GM04503 (cell line): Measurements from ENCODE around the gene A4GALT.
"Not testable (repeated sequence)": the region's sequence is repeated elsewhere in the genome, so short reads cannot be mapped to it uniquely, and the experiment has no call there.

Experiments
- DNase-seq: peaks from one replicate; pipeline ENCODE4 v3.0.0-alpha.2; 2012; ENCODE audit warnings: low read depth

The A4GALT gene, protein sequence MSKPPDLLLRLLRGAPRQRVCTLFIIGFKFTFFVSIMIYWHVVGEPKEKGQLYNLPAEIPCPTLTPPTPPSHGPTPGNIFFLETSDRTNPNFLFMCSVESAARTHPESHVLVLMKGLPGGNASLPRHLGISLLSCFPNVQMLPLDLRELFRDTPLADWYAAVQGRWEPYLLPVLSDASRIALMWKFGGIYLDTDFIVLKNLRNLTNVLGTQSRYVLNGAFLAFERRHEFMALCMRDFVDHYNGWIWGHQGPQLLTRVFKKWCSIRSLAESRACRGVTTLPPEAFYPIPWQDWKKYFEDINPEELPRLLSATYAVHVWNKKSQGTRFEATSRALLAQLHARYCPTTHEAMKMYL

DNA sequence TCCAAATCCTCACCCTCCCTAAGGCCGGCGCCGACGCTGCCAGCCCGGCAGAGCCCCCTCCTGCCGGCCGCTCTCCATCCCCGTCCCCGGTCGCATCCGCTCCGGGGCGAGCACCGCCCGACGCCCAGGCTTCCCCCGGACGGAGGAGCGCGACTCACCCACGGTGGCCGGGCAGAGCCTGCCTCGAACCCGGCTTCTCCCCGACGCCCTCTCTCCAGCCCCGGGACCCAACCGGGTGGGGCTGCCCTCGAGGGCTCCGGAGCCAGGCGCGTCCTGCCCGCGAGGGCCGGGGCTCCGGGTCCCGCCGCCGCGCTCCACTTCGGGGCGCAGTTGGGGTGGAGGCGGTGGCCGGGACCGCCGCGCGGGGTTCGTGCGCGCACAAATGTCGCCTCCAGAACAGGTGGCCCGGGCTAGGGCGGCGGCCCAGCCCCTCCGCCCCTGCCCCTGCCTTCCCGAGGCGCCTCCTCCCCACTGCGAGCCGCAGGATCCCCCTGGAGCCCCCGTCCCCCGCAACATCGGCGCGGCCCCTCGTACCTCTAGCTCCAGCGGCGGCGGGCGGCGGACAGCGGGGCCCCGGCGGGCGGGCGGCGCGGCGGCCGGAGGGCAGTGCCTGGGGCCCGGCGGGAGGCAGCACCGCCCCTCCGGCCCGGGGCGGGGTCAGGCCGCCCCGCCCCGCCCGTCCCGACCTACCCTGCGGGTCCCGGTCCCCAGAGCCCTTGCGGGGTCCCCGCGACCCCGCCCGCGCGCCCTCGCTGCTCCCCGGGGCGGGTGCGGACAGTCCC is at the start of gene A4GALT:
TSS of gene A4GALT (minus strand) at position 608 of the 782 bp plus-strand sequence. CDS start 26,919 bp downstream, outside the sequence.
- DNase-seq, result no peak

DNA sequence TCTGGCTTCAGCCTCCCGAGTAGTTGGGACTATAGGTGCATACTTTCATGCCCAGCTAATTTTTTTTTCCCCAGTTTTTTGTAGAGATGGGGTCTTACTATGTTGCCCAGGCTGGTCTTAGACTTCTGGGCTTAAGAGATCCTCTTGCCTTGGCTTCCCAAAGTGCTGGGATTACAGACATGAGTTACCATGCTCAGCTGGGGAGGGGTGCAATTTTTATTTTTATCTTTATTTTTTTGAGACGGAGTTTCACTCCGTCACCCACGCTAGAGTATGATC is 49.7 kb upstream of the A4GALT start:
- DNase-seq, result no peak

DNA sequence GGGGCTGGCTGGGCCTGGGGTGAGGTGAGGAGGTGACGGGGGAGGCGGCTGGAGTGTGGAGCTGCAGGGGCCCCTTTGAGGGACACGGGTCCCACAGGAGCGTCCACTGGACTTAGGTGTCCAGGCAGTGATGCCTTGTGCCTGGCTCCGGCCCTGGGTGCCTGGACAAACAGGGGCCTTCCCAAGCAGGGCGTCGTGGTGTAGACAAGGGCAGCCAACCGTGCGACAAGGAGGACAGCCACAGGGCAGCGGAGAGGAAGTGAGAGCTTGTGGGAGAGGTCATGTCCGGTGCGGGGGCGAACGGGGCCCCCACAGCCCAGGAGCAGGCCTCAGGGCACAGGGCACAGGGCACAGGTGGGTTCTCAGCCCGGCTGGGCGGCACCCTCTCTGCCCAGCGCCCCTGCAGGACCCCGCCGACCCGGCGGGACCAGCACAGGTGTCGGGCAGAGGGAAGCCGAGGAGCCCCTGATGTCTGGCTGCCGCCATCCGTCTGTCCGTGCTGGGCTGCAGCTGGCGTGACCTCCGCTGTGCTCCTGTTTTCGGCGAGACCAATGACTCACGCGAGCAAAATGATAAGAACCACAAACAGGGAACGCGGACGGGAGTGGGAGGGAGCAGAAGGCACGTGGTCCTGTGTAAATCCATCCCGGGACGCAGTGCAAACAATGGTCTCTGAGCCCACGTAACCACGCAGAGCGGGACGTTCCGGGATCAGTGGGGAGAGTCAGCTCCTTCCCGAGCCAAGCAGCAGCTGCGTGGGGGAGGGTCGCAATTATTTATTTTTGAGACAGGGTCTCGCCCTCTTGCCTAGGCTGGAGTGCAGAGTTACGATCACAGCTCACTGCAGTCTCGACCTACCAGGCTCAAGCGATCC is 49.1 kb upstream of the A4GALT start:
- peak; percentile 51 for DNase-seq

DNA sequence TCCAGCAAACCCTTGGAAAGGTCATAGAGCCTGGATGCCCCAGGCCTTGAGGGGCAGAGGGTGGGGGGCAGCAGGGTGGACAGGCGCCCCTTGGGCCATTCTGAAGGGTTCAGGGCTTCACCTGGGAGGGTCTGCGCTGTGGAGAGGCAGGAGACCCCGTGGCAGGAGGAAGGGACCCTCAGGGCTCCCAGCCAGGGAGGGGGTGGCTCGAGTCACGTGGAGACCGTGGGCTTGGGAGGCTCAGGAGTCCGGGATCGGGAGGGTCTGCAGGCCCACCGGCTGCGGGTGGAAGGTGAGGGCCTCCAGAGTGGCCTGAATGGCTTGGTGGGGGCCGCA is 48.5 kb upstream of the A4GALT start:
- DNase-seq, result no peak

DNA sequence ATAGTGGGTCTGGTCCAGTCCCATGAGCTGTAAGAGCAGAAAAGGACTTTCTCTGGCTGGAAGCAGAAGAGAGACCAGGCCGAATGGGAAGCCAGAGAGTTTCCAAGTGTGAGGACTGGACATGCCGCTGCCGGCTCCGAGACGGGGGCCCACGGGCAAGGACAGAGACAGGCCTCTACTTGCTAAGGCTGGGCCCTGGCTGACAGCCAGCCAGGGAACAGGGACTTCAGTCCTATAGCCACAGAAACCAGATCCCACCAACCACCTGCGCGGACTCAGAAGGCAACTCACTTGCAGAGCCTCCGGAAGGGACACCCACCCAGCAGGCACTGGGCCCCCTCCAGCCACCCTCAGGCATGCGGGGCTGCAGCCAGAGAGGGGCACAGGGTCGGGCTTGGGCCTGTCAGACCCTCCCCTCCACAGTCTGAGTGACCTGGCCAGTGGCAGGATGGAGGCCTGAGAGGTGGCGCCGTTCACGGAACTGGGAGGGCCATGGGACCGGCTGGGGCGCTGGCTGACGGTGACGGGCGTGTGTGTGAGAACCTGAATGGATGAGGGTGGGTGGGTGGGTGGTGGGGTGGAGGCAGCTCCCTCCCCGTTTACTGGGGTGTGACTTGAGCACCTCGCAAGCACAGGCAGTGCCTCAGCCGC is 47.8 kb upstream of the A4GALT start:
- DNase-seq, result no peak

DNA sequence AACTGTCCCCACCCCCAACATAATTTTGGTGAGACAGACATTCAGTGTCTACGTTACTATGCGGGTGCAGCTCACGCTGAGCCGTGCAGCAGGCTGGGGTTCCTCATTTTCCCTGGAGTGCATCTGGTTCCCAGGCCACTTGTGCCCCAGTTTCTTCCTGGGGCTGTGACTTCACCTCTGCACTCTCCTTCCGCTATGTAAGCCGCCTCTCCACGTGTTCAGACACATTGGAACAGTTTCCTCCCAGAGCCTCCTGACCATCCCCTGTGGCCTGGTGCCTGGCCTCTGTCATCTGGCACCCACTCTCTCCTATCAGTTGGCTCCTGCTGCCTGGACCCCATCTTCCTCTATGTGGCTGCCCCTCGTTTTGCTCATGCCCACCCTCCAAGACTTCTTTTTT is 46.2 kb upstream of the A4GALT start:
- DNase-seq, result no peak

DNA sequence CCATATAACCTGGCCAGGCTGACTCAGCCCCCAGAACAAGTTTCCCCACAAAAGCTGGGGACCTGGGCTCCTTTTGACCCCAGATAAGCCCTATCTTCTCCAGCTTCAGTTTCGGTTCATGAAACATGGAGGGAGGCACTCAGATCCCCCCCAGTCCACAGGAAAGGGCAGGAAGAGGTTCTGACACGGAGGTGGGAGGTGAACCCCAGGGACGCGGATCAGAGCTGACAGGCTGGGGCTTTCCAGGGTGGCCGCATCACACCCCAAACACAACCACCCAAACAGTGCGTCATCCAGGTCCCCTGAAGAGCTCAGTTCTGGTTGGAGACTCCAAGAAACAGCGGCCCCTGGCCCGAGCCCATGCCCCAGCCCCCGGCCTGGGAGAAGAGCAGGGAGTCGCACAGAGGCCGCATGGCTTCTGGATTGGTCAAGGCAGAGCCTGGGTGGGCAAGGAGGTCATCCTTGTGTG is 44.3 kb upstream of the A4GALT start:
- no peak for DNase-seq

DNA sequence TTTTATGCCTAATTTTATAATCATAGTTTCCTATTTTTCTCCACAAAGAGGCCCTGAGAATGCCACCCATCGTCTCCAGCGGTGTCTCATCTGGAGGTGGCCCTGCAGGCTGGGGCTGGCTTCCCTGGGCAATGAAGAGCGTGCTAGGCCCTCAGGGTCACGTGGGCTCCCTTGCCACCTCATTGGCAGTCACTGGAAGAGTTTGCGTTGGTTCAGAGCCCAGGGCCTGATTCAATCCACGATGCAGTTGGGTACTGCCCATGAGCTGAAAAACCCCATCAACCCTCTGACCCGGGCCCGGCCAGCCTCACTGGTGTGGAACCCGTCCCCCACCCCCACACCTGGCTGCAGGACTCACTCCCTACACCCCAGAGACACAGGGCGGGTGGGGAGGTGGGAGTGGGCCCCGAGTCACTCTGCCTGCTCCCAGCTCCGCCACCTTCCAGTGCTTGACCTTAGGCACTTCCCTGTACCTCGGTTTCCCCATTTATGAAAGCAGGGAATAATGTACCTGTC is 43.4 kb upstream of the A4GALT start:
- DNase-seq, result no peak

DNA sequence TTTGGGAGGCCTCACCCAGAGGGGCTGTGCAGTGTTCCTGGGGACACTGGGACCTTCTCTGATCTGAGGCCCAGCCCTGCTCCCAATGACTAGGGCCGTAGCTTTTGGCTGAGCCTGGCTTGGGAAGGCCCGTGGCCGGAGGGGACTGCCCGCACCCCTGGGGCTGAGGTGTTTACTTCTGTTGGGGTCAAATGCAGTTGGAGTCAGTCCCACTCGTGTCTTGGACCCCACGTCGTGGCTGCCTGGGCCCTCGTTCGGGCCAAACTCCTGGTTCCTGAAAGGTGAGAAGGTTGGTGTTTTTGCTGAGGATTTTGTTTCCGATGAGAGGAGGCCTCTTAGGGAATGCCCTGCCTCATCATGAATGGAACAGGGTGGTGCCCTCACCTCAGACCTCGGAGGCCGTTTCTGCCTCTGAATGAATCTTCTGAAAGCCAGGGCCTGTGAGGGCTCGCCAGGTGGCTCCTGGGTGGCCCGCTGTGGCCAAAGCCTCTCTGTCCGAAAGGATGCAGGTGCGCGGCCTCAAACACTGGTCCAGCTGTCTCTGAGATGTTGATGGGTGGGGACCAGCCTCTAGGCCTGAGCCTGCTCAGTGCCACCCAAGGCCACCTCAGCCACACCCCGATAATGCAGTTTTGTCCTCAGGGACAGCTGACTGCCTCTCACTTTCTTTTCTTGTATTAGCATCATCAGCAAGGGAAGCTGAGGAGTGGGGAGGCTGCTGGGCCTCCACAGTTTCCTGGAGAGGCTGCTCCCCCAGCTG is 40.3 kb upstream of the A4GALT start:
- no peak for DNase-seq

DNA sequence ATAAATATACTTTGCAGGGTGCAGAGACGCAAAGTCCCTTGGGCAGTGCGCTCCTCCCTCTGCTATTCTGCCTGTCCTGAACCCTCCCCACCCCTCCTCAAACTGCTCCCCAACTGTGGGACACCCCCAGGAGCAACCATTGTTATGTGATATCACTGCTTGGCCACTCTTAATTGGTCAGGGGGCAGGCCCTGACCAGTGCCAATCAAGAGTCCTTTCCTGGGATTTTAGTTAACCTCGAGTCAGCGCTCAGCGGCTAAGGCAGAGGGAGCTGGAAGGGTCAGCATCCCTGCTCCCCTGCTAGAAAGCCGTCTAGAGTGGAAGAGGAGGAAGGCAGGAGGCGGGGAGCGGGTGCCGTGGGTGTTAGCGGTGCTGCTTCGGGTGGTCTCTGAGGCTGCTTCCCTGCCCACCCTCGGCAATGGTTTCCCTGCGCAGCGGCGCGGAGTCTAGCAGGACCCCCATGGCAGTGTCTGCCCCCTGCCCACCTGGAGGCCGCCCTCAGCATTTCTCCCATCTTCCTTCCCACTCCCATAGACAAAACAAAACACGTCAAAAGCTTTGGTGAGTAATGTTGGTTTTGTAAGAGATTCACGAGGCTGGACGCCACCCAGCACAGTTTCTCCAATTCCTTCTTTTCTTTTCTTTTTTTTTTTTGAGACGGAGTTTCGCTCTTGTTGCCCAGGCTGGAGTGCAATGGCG is 38.4 kb upstream of the A4GALT start:
- no peak for DNase-seq

DNA sequence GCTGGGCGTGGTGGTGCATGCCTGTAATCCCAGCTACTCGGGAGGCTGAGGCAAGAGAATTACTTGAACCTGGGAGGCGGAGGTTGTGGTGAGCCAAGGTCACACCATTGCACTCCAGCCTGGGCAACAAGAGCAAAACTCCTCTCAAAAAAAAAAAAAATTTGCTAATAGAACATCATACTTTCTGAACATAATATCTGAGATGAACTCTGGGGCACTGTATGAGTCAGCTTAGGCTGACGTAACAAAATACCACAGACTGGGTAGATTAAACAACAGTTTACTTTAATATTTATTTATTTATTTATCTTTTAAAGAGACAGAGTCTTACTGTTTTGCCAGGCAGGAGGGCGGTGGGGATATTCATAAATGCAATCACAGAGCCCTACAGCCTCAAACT is 34.9 kb upstream of the A4GALT start:
- DNase-seq, result peak; percentile 57

DNA sequence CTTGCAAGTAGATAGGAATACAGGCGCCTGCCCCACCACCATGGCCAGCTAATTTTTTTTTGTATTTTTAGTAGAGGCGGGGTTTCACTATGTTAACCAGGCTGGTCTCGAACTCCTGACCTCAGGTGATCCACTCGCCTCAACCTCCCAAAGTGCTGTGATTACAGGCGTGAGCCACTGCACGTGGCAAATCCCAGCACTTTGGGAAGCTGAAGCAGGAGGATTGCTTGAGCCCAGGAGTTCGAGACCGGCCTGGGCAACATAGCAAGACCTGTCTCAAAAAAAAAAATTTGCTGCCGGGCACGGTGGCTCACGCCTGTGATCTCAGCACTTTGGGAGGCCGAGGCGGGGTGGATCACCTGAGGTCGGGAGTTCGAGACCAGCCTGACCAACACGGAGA is 34.5 kb upstream of the A4GALT start:
- DNase-seq, result not testable (repeated sequence)

DNA sequence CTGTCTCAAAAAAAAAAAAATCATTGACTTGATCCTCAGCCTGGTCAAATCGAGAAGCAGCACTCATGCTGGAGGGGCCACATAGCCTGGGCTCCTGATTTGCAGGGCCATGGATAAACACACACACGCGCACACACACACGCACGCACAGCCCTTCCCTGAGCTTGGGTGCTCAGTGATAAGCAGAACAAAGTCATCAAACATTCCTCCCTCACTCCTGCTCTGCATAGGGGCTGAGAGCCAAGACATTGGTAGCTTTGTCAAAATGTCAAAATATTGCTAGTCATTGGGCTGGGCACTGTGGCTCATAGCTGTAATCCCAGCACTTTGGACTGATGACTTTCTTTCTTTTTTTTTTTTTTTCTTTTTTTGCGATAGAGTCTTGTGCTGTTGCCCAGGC is 34.0 kb upstream of the A4GALT start:
- DNase-seq, result peak; percentile 68

DNA sequence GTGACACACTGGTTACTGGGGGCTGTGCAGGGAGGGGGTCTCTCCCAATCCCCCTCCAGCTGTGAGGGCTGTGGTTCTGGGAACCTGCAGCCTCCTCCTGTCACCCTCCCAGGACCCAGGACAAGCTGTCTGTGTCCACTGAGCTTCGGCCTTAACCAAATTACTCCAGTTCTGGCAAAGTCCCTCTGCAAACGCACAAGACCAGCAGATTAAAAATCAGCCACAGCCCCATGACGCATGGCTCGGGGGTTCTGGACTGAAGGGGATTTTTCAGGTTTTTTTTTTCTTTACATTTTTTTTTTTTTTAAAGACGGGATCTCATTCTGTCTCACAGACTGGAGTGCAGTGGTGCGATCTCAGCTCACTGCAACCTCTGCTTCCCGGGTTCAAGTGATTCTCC is 32.2 kb upstream of the A4GALT start:
- no peak for DNase-seq

DNA sequence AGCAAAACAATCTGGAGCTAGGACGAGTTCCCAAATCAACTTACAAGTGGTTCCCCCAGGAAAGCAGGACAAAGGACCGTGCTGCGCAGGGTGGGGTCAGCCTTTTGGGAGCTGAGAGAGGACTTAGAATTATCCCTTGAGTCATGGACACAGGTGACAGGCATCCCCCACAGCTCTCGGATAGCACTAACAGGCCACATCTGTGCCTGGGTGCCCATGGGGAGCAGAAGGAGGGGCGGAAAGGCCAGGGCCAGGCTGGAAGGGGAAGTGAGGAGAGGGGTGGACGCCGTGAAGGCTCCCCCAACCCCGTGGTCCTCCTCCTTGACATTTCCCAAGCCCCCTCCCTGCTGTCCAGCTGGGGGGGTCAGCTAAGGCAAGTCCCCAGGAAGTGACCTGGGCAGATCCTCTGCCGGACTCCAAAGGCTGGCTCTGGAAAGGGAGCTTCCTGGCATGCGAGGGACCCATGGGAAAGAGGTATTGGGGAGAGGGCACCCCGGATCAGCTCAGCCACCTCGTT is 31.6 kb upstream of the A4GALT start:
- DNase-seq, result no peak

DNA sequence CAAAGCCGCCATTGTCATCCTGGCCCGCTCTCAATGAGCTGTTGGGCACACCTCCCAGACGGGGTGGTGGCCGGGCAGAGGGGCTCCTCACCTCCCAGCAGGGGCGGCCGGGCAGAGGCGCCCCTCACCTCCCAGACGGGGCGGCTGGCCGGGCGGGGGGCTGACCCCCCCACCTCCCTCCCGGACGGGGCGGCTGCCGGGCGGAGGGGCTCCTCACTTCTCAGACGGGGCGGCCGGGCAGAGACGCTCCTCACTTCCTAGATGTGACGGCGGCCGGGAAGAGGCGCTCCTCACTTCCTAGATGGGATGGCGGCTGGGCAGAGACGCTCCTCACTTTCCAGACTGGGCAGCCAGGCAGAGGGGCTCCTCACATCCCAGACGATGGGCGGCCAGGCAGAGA is 29.8 kb upstream of the A4GALT start:
- not testable (repeated sequence) for DNase-seq

DNA sequence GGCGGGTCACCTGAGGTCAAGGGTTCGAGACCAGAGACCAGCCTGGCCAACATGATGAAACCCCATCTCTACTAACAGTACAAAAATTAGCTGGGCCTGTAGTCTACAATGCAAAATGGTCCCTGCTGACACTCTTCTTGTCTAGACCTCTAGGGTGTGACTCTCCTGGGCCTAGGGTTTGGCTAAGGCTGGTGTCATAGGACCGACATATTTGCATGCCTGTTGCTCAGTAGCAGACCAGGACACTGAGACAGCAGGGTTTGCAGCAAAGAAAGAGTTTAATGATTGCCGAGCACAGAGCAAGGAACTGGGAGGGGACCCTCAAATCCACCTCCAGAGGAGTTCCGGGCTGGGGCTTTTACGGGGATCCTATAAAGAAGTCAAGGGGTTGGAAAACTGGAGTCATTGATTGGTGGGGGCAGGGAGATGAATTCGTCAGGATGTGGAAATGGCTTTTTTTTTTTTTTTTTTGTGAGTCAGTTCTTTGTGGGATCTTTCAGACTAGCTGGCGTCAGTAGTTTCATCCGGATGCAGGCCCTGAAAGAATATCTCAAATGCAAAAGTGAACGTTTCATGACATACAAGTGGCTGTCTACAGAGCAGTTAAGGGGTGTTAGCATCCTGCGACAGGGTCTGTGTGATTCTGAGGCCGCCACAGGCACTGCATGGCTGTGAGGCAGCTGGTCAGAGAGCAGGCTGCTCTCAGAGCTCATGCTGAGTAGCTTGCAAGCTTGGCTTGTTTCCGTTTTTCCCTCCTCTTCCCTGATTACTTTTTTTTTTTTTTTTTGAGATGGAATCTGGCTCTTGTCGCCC is 27.2 kb upstream of the A4GALT start:
- peak; percentile 73 for DNase-seq

DNA sequence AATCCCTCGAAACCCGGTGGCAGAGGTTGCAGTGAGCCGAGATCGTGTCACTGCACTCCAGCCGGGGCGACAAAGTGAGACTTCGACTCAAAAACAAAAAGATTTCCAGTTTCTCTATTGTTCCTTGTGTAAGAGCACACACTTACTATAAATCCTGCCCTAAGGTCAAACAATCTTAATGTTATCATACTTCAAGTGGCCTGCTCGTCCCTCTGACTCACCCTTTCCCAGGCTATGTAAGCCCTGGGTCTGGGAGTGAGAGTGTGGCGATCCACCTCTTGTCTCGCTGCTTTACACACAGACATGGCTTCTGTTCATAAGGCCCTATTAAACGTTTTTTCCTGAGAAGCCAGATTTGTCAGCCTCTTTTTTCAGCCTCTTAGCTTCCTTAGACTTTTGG is 24.4 kb upstream of the A4GALT start:
- peak; percentile 73 for DNase-seq

DNA sequence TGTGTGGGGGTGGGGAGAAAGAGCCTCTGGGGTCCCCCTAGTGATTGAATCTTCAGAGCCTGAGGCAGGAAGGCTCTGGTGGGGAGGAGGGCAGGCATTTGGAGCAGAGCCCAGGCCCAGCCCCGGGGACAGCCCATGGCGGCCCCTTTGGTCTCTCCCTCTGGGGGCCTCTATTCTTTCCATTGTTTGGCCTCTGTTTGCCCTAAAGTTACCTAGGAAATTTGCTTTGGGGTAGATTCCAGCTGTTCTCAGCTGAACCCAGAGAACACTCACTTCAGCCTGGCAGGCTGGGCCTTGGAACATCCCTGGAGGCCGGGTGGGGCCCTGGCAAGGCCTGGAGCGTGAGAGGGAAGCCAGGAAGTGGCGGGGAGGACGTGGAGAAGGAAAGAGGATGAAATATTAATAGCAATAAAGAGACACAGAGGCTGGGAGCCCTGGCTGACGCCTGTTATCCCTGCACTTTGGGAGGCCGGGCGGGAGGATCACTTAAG is 22.9 kb upstream of the A4GALT start:
- peak; percentile 95 for DNase-seq
